HG03196 (cell line): Measurements from ENCODE around the gene COL6A3.

Experiments
- ATAC-seq: cut with Tn5 transposase; IDR thresholded peaks from one replicate; pipeline ENCODE4 v1.9.1; 2021; ENCODE audit not compliant: unreplicated experiment

Gene COL6A3

GRCh38 chr2:237413777-237414661 is at the start of gene COL6A3:
Gene COL6A3, minus strand, starts transcription at chr2:237414164. Its CDS starts 17,347 bp downstream, at chr2:237396817.
- no peak for ATAC-seq

- ATAC-seq: no peak
Measured at GRCh38 chr2:237459741-237460174, 45.8 kb upstream of the COL6A3 start.

GRCh38 chr2:237459226-237459625 is 45.3 kb upstream of the COL6A3 start:
- ATAC-seq: no peak

GRCh38 chr2:237458519-237458918 is 44.6 kb upstream of the COL6A3 start:
- no peak for ATAC-seq

- no peak for ATAC-seq
Measured at GRCh38 chr2:237457388-237457941, 43.5 kb upstream of the COL6A3 start.

- no peak for ATAC-seq
Measured at GRCh38 chr2:237456200-237456843, 42.4 kb upstream of the COL6A3 start.

- ATAC-seq: no peak
Measured at GRCh38 chr2:237455764-237456163, 41.8 kb upstream of the COL6A3 start.

GRCh38 chr2:237453671-237454070 is 39.7 kb upstream of the COL6A3 start:
- no peak for ATAC-seq

- ATAC-seq: no peak
Measured at GRCh38 chr2:237452861-237453260, 38.9 kb upstream of the COL6A3 start.

- ATAC-seq: no peak
Measured at GRCh38 chr2:237451643-237452469, 37.9 kb upstream of the COL6A3 start.

- no peak for ATAC-seq
Measured at GRCh38 chr2:237450583-237450982, 36.6 kb upstream of the COL6A3 start.

GRCh38 chr2:237450108-237450507 is 36.1 kb upstream of the COL6A3 start:
- no peak for ATAC-seq

- ATAC-seq: no peak
Measured at GRCh38 chr2:237449193-237449881, 35.4 kb upstream of the COL6A3 start.

- ATAC-seq: no peak
Measured at GRCh38 chr2:237448626-237449025, 34.7 kb upstream of the COL6A3 start.

- ATAC-seq: no peak
Measured at GRCh38 chr2:237448171-237448570, 34.2 kb upstream of the COL6A3 start.

- ATAC-seq: no peak
Measured at GRCh38 chr2:237447496-237447895, 33.5 kb upstream of the COL6A3 start.

- ATAC-seq: no peak
Measured at GRCh38 chr2:237446338-237446665, 32.3 kb upstream of the COL6A3 start.

GRCh38 chr2:237445611-237446337 is 31.8 kb upstream of the COL6A3 start:
- ATAC-seq: no peak

GRCh38 chr2:237444071-237444470 is 30.1 kb upstream of the COL6A3 start:
- no peak for ATAC-seq
